Psoas muscle (tissue), 8 donors: ENCODE measurements around the gene EGFL8. TPM values are rescaled to one million over a fixed set of nuclear protein-coding genes. Genes with fewer than 3 reads are reported as not detected.

Experiments
- ATAC-seq, 4 donors: fragments of 200-7000 bp; cut with Tn5 transposase; one replicate each; pipeline ENCODE4 v1.9.1; 2020; ENCODE audit warnings: moderate library complexity in 3 of 4, mild to moderate bottlenecking in 2 of 4
- DNase-seq, 2 donors: peaks; one replicate each; pipeline ENCODE4 v3.0.0-alpha.2; 2020
- H3K27ac ChIP-seq: fragments of 200-600 bp; one replicate; pipeline ENCODE4 v1.8.0; 2022
- H3K27me3 ChIP-seq, 3 donors: fragments of 200-600 bp in 1 of 3; one replicate each; pipeline versions ENCODE4 v1.6.1 to v1.8.0; 2013 to 2022; ENCODE audit warnings: low read length in 2 of 3, mild to moderate bottlenecking in 2 of 3, moderate library complexity in 1 of 3; ENCODE audit not compliant: insufficient read depth in 3 of 3
- H3K36me3 ChIP-seq, 2 donors: fragments of 200-600 bp in 1 of 2; one replicate each; pipeline versions ENCODE4 v1.6.1 to v1.8.0; 2013 to 2022; ENCODE audit warnings: low read depth in 1 of 2, mild to moderate bottlenecking in 1 of 2, moderate library complexity in 1 of 2; ENCODE audit not compliant: insufficient read depth in 1 of 2
- H3K4me1 ChIP-seq: fragments of 200-600 bp; one replicate; pipeline ENCODE4 v1.8.0; 2022
- H3K4me3 ChIP-seq: fragments of 200-600 bp; one replicate; pipeline ENCODE4 v1.8.0; 2022; ENCODE audit warnings: mild to moderate bottlenecking
- H3K9me3 ChIP-seq: fragments of 200-600 bp; one replicate; pipeline ENCODE4 v1.8.0; 2022
- CTCF ChIP-seq: fragments of 200-600 bp; IDR thresholded peaks from one replicate; pipeline ENCODE4 v1.8.0; 2022; ENCODE audit warnings: antibody characterized with exemption
- WGBS, 3 donors: extraction: QIAGEN DNeasy Blood & Tissue Kit; methylation state at CpG; one replicate each; pipeline versions ENCODE4 v1.1.6 to v1.1.7; 2013; 5-methylcytosine and 5-hydroxymethylcytosine counted together
- intact Hi-C, 2 donors: fragments of 100-400 bp; cut with DNase I; formaldehyde crosslinking; loops; one replicate each; pipeline versions ENCODE4 v1.11.0 to v1.14.2; 2022
- polyA plus RNA-seq, 3 donors: library from polyadenylated mRNA; stranded (reverse); fragments of 200-250 nt; gene quantifications; one replicate each; pipeline ENCODE4 v1.2.3, GENCODE V29; 2013
- total RNA-seq, 4 donors: library from RNA; stranded (reverse); fragmentation: NEBNext Ultra II Directional in 2 of 4; extraction: Animal tissue kit (Norgen Biotek cat#: 25700) in 2 of 4; gene quantifications; one replicate each; pipeline versions ENCODE4 v1.2.1 to v1.2.4, GENCODE V29; 2021 to 2023
- donor health status: healthy with polysubstance abuse.
- donor health status: DM: no; HTN: no; CAD: no; lungs with moderate emphysema.
- donor health status: Bipolar disorder and iron deficiency.
- donor health status: healthy.
- donor health status: DM: yes; HTN: yes; CAD: no.
- donor health status: DM: no; HTN: no; CAD: no.
- donor health status: DM: no; HTN: no; CAD: no.
- donor health status: DM: yes; HTN: yes; CAD: no.

EGFL8 gene
- total and polyA plus RNA-seq, 7 donors = 2.0 to 7.0 (median 3.6) TPM

GRCh38 chr6:32202186-32202585 lies 37.8 kb downstream of the EGFL8 start:
- ATAC-seq (no peak), DNase-seq (no peak)
- Histone ChIP-seq H3K27ac (no peak overlapping the region), H3K9me3 (no peaks in the 10 kb centered on the region), H3K27me3 (no peaks in the 10 kb centered on the region), H3K4me3 (no peak overlapping the region), H3K4me1 (peaks cover 2% of the 10 kb centered on the region), H3K36me3 (no peaks in the 10 kb centered on the region)
- no peak for TF ChIP-seq CTCF
- 73 to 82% (median 79%) methylated on average over 9 of the region's 9 CpGs for WGBS, 3 donors
- intact Hi-C loops = no loop called here

- Histone ChIP-seq H3K27ac (no peak overlapping the region), H3K4me1 (no peaks in the 10 kb centered on the region), H3K36me3 (no peaks in the 10 kb centered on the region), H3K4me3 (no peak overlapping the region), H3K27me3 (no peaks in the 10 kb centered on the region), H3K9me3 (no peaks in the 10 kb centered on the region)
- ATAC-seq (no peak), DNase-seq (no peak)
- WGBS, 3 donors = 76 to 84% (median 82%) methylated on average over 9 of the region's 9 CpGs
- no peak for TF ChIP-seq CTCF
- intact Hi-C loops = no loop called here
Observed at GRCh38 chr6:32203426-32204267, 39.3 kb downstream of the EGFL8 start.

GRCh38 chr6:32204268-32204715 lies 39.9 kb downstream of the EGFL8 start:
- H3K4me3 ChIP-seq = no peak overlapping the region
- no peak for ATAC-seq
- H3K9me3 ChIP-seq = no peaks in the 10 kb centered on the region
- H3K27ac ChIP-seq = no peak overlapping the region
- intact Hi-C loops = no loop called here
- DNase-seq = no peak
- no peaks in the 10 kb centered on the region for H3K4me1 ChIP-seq
- H3K36me3 ChIP-seq = no peaks in the 10 kb centered on the region
- TF ChIP-seq CTCF = no peak
- whole genome bisulfite sequencing, 3 donors = 79 to 90% (median 85%) methylated on average over 3 of the region's 3 CpGs
- no peaks in the 10 kb centered on the region for H3K27me3 ChIP-seq

- no peaks in the 10 kb centered on the region for H3K9me3 ChIP-seq
- H3K36me3 ChIP-seq = peaks cover 0 to 4% of the 10 kb centered on the region in 2 donors
- H3K4me3 ChIP-seq = no peak overlapping the region
- no peak overlapping the region for H3K27ac ChIP-seq
- no peak for TF ChIP-seq CTCF
- intact Hi-C loops = no loop called here
- 70 to 80% (median 74%) methylated on average over 1 of the region's 1 CpG for WGBS, 3 donors
- no peaks in the 10 kb centered on the region for H3K27me3 ChIP-seq
- H3K4me1 ChIP-seq = no peaks in the 10 kb centered on the region
- no peak for DNase-seq
- no peak for ATAC-seq
Observed at GRCh38 chr6:32208996-32209395, 44.6 kb downstream of the EGFL8 start.
